ENCODE measurements around the gene GNAI2. TPM values are rescaled to one million over a fixed set of nuclear protein-coding genes. Genes with fewer than 3 reads are reported as not detected.
A peak's percentile ranks its signal among the peaks of the same experiment; 100 is the strongest.
"Not testable (repeated sequence)": the region's sequence is repeated elsewhere in the genome, so short reads cannot be mapped to it uniquely, and the experiment has no call there.

GNAI2 gene
- total RNA-seq, 1 donor from 2014 or later = 237 TPM

GRCh38 chr3:50268276-50268675 lies 32.3 kb downstream of the GNAI2 start:
- H3K27me3 Mint-ChIP-seq (ENCODE audit: insufficient read depth) = peaks cover 18% of the 10 kb centered on the region
- H3K4me3 Mint-ChIP-seq = no peak overlapping the region
- intact Hi-C loops (cut with micrococcal nuclease) = no loop called here
- H3K4me1 Mint-ChIP-seq (ENCODE audit: low read depth) = peaks cover 5% of the 10 kb centered on the region
- DNase-seq (ENCODE audit: low spot score) = no peak
- H3K9me3 Mint-ChIP-seq = no peaks in the 10 kb centered on the region
- no peak overlapping the region for H3K27ac Mint-ChIP-seq
- no peaks in the 10 kb centered on the region for H3K36me3 Mint-ChIP-seq (ENCODE audit: low read depth)

GRCh38 chr3:50268703-50269451 lies 32.9 kb downstream of the GNAI2 start, which contains the start of gene SEMA3B:
SEMA3B (plus strand) TSS chr3:50269147; CDS start chr3:50269241, 94 bp downstream.
- H3K4me1 Mint-ChIP-seq (ENCODE audit: low read depth) = peaks cover 5% of the 10 kb centered on the region
- H3K4me3 Mint-ChIP-seq = no peak within 1 kb of the TSS
- H3K27ac Mint-ChIP-seq = no peak within 1 kb of the TSS
- no peaks in the 10 kb centered on the region for H3K36me3 Mint-ChIP-seq (ENCODE audit: low read depth)
- DNase-seq (ENCODE audit: low spot score) = no peak
- peaks cover 18% of the 10 kb centered on the region for H3K27me3 Mint-ChIP-seq (ENCODE audit: insufficient read depth)
- H3K9me3 Mint-ChIP-seq = no peaks in the 10 kb centered on the region
- intact Hi-C loops (cut with micrococcal nuclease) = no loop called here

GRCh38 chr3:50269460-50269859 lies 33.5 kb downstream of the GNAI2 start:
- Mint-ChIP-seq H3K9me3 (no peaks in the 10 kb centered on the region), H3K4me3 (no peak overlapping the region), H3K27me3 (ENCODE audit: insufficient read depth) (peaks cover 23% of the 10 kb centered on the region), H3K27ac (no peak overlapping the region), H3K4me1 (ENCODE audit: low read depth) (peaks cover 10% of the 10 kb centered on the region), H3K36me3 (ENCODE audit: low read depth) (no peaks in the 10 kb centered on the region)
- intact Hi-C loops (cut with micrococcal nuclease) = no loop called here
- no peak for DNase-seq (ENCODE audit: low spot score)

GRCh38 chr3:50269977-50270413 lies 34.0 kb downstream of the GNAI2 start:
- Mint-ChIP-seq H3K27me3 (ENCODE audit: insufficient read depth) (peaks cover 26% of the 10 kb centered on the region), H3K9me3 (no peaks in the 10 kb centered on the region), H3K4me1 (ENCODE audit: low read depth) (peaks cover 13% of the 10 kb centered on the region), H3K4me3 (no peak overlapping the region), H3K36me3 (ENCODE audit: low read depth) (no peaks in the 10 kb centered on the region), H3K27ac (no peak overlapping the region)
- no peak for DNase-seq (ENCODE audit: low spot score)
- intact Hi-C loops (cut with micrococcal nuclease) = no loop called here

GRCh38 chr3:50270422-50271224 lies 34.6 kb downstream of the GNAI2 start:
- peaks cover 16% of the 10 kb centered on the region for H3K4me1 Mint-ChIP-seq (ENCODE audit: low read depth)
- peaks cover 31% of the 10 kb centered on the region for H3K27me3 Mint-ChIP-seq (ENCODE audit: insufficient read depth)
- no peak overlapping the region for H3K4me3 Mint-ChIP-seq
- intact Hi-C loops (cut with micrococcal nuclease) = no loop called here
- DNase-seq (ENCODE audit: low spot score) = no peak
- H3K9me3 Mint-ChIP-seq = no peaks in the 10 kb centered on the region
- no peak overlapping the region for H3K27ac Mint-ChIP-seq
- H3K36me3 Mint-ChIP-seq (ENCODE audit: low read depth) = no peaks in the 10 kb centered on the region

- intact Hi-C loops (cut with micrococcal nuclease) = no loop called here
- Mint-ChIP-seq H3K4me1 (ENCODE audit: low read depth) (peaks cover 21% of the 10 kb centered on the region), H3K4me3 (no peak overlapping the region), H3K9me3 (no peaks in the 10 kb centered on the region), H3K27me3 (ENCODE audit: insufficient read depth) (peaks cover 34% of the 10 kb centered on the region), H3K36me3 (ENCODE audit: low read depth) (no peaks in the 10 kb centered on the region), H3K27ac (no peak overlapping the region)
- no peak for DNase-seq (ENCODE audit: low spot score)
Measured at GRCh38 chr3:50271314-50271936, 35.4 kb downstream of the GNAI2 start.

GRCh38 chr3:50272538-50272910 lies 36.5 kb downstream of the GNAI2 start:
- intact Hi-C loops (cut with micrococcal nuclease); H3K36me3 Mint-ChIP-seq (ENCODE audit: low read depth); DNase-seq (ENCODE audit: low spot score); H3K27ac Mint-ChIP-seq; H3K9me3 Mint-ChIP-seq; H3K4me3 Mint-ChIP-seq: not testable (repeated sequence)
- Mint-ChIP-seq H3K27me3 (ENCODE audit: insufficient read depth) (peaks cover 36% of the 10 kb centered on the region), H3K4me1 (ENCODE audit: low read depth) (peaks cover 21% of the 10 kb centered on the region)

GRCh38 chr3:50272911-50273688 lies 37.1 kb downstream of the GNAI2 start:
- peak overlapping the region; percentile 71 for H3K4me3 Mint-ChIP-seq
- H3K27ac Mint-ChIP-seq = no peak overlapping the region
- peaks cover 39% of the 10 kb centered on the region for H3K27me3 Mint-ChIP-seq (ENCODE audit: insufficient read depth)
- no peaks in the 10 kb centered on the region for H3K9me3 Mint-ChIP-seq
- intact Hi-C loops (cut with micrococcal nuclease) = loop anchor here (1.0 kb wide), 5 partner anchors 13 to 152 kb away; no protein-coding TSS in a partner anchor
- H3K4me1 Mint-ChIP-seq (ENCODE audit: low read depth) = peaks cover 21% of the 10 kb centered on the region
- DNase-seq (ENCODE audit: low spot score) = peak; percentile 82
- no peaks in the 10 kb centered on the region for H3K36me3 Mint-ChIP-seq (ENCODE audit: low read depth)

- H3K9me3 Mint-ChIP-seq = no peaks in the 10 kb centered on the region
- H3K4me1 Mint-ChIP-seq (ENCODE audit: low read depth) = peaks cover 21% of the 10 kb centered on the region
- peaks cover 39% of the 10 kb centered on the region for H3K27me3 Mint-ChIP-seq (ENCODE audit: insufficient read depth)
- intact Hi-C loops (cut with micrococcal nuclease) = loop anchor here (1.0 kb wide), 6 partner anchors 13 to 152 kb away; no protein-coding TSS in a partner anchor
- no peaks in the 10 kb centered on the region for H3K36me3 Mint-ChIP-seq (ENCODE audit: low read depth)
- H3K27ac Mint-ChIP-seq = no peak overlapping the region
- no peak overlapping the region for H3K4me3 Mint-ChIP-seq
- no peak for DNase-seq (ENCODE audit: low spot score)
Measured at GRCh38 chr3:50273689-50274065, 37.7 kb downstream of the GNAI2 start.

GRCh38 chr3:50274371-50275104 lies 38.5 kb downstream of the GNAI2 start:
- Mint-ChIP-seq H3K27ac (no peak overlapping the region), H3K36me3 (ENCODE audit: low read depth) (no peaks in the 10 kb centered on the region), H3K4me1 (ENCODE audit: low read depth) (peaks cover 21% of the 10 kb centered on the region), H3K27me3 (ENCODE audit: insufficient read depth) (peaks cover 40% of the 10 kb centered on the region), H3K4me3 (peak overlapping the region; percentile 41), H3K9me3 (no peaks in the 10 kb centered on the region)
- peak; percentile 62 for DNase-seq (ENCODE audit: low spot score)
- intact Hi-C loops (cut with micrococcal nuclease) = loop anchor here (1.0 kb wide), 1 partner anchor 50 kb away; no protein-coding TSS in a partner anchor

- Mint-ChIP-seq H3K4me3 (no peak overlapping the region), H3K27me3 (ENCODE audit: insufficient read depth) (peaks cover 40% of the 10 kb centered on the region)
Measured at GRCh38 chr3:50275141-50275995, 39.4 kb downstream of the GNAI2 start.

More at GRCh38 chr3:50275141-50275995, 39.4 kb downstream of the GNAI2 start:
- Mint-ChIP-seq H3K9me3 (no peaks in the 10 kb centered on the region), H3K36me3 (ENCODE audit: low read depth) (no peaks in the 10 kb centered on the region), H3K4me1 (ENCODE audit: low read depth) (peaks cover 21% of the 10 kb centered on the region), H3K27ac (peak overlapping the region; percentile 40)
- no peak for DNase-seq (ENCODE audit: low spot score)
- intact Hi-C loops (cut with micrococcal nuclease) = no loop called here

Data from activated T-helper 1 cell treated with anti-CD3 and anti-CD28 coated beads, Interleukin-12 subunit alpha, Interleukin-12 subunit beta, Interleukin-2, Interleukin-4 antibody, amounts not matched to agents 30 ng/mL and 10 ng/mL and 1 ng/mL, durations not matched to agents 14 hours and 24 hours and 36 hours (primary cell).